ENCODE measurements around the gene GABARAP. TPM values are rescaled to one million over a fixed set of nuclear protein-coding genes. Genes with fewer than 3 reads are reported as not detected.
A peak's percentile ranks its signal among the peaks of the same experiment; 100 is the strongest.

GABARAP gene
- total RNA-seq, 1 donor from 2014 or later, result 418 TPM

DNA sequence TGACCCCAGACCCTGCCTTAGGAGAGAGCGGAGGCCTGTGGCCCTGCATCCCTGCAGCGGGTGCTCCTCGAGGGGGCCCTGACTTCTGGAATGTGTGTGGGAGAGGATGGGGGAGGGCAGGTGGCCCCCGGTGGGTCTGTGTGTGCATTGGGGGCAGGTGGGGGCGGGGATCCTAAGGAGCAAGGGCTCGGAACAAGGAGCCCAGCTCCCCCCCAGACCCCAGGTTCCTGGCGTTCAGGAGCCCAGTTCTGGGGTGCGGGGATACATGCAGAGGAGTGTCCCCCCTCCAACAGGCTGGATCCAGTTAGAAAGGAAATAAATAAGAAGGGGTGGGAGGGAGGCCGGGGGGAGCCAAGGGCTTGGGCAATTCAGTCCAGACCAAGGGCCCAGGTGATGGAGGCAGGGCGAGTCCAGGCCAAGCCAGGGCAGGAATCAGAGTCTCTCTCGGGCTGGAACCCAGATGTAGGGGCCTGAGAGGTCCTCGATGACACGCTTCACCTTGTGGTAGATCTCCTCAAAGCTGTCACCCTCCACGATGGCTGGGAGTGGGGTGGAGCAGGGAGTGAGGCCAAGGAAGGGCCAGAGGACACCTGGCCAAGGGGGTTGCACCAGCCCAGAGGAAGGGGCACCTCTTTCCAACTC lies 51.9 kb downstream of the GABARAP start:
- Mint-ChIP-seq H3K27ac (ENCODE audit: unreplicated experiment) (no peak overlapping the region), H3K4me3 (ENCODE audit: unreplicated experiment) (no peak overlapping the region), H3K27me3 (ENCODE audit: unreplicated experiment) (peaks cover 11% of the 10 kb centered on the region), H3K9me3 (ENCODE audit: unreplicated experiment) (no peaks in the 10 kb centered on the region), H3K36me3 (ENCODE audit: low read depth, unreplicated experiment) (peaks cover 22% of the 10 kb centered on the region), H3K4me1 (ENCODE audit: unreplicated experiment) (peaks cover 3% of the 10 kb centered on the region)
- DNase-seq (ENCODE audit: low spot score), result no peak
- TF ChIP-seq, protein P1, sequence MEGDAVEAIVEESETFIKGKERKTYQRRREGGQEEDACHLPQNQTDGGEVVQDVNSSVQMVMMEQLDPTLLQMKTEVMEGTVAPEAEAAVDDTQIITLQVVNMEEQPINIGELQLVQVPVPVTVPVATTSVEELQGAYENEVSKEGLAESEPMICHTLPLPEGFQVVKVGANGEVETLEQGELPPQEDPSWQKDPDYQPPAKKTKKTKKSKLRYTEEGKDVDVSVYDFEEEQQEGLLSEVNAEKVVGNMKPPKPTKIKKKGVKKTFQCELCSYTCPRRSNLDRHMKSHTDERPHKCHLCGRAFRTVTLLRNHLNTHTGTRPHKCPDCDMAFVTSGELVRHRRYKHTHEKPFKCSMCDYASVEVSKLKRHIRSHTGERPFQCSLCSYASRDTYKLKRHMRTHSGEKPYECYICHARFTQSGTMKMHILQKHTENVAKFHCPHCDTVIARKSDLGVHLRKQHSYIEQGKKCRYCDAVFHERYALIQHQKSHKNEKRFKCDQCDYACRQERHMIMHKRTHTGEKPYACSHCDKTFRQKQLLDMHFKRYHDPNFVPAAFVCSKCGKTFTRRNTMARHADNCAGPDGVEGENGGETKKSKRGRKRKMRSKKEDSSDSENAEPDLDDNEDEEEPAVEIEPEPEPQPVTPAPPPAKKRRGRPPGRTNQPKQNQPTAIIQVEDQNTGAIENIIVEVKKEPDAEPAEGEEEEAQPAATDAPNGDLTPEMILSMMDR (IDR thresholded peaks at IDR 0.05; ENCODE audit: unreplicated experiment), result no peak

Small RNA genes within 50 kb of the gene (microRNA-seq; reads per million reads assigned to microRNA genes)
- gene MIR324 (ENCODE audit: unreplicated experiment), result 1,956 reads per million, percentile 95 among the genes with 10 or more reads in this experiment

Other genes with a start within 250 kb of the GABARAP start
- not detected for gene ALOX12, start 246.4 kb downstream of the GABARAP start, total RNA-seq (ENCODE audit: unreplicated experiment)
- 249 TPM for gene RNASEK, start 229.8 kb downstream of the GABARAP start, total RNA-seq (ENCODE audit: unreplicated experiment)
- 271 TPM for gene BCL6B, start 219.4 kb downstream of the GABARAP start, total RNA-seq (ENCODE audit: unreplicated experiment)
- 25.8 TPM for gene SLC16A13, start 206.4 kb downstream of the GABARAP start, total RNA-seq (ENCODE audit: unreplicated experiment)
- 0.33 TPM for gene SLC16A11, start 198.4 kb downstream of the GABARAP start, total RNA-seq (ENCODE audit: unreplicated experiment)
- 30.4 TPM for gene CLEC10A, start 162.2 kb downstream of the GABARAP start, total RNA-seq (ENCODE audit: unreplicated experiment)
- gene ASGR2, start 127.6 kb downstream of the GABARAP start, total RNA-seq (ENCODE audit: unreplicated experiment), result 0.41 TPM
- gene ASGR1, start 63.1 kb downstream of the GABARAP start, total RNA-seq (ENCODE audit: unreplicated experiment), result 23.9 TPM
- gene DLG4, start 22.6 kb downstream of the GABARAP start, total RNA-seq (ENCODE audit: unreplicated experiment), result 44.3 TPM
- gene ACADVL, start 22.5 kb downstream of the GABARAP start, total RNA-seq (ENCODE audit: unreplicated experiment), result 281 TPM
- gene DVL2, start 7.9 kb downstream of the GABARAP start, total RNA-seq (ENCODE audit: unreplicated experiment), result 58.2 TPM
- gene PHF23, start 3.0 kb downstream of the GABARAP start, total RNA-seq (ENCODE audit: unreplicated experiment), result 80.9 TPM
- 148 TPM for gene CTDNEP1, start 9.3 kb upstream of the GABARAP start, total RNA-seq (ENCODE audit: unreplicated experiment)
- 36.9 TPM for gene ELP5, start 9.8 kb upstream of the GABARAP start, total RNA-seq (ENCODE audit: unreplicated experiment)
- 65.7 TPM for gene CLDN7, start 20.0 kb upstream of the GABARAP start, total RNA-seq (ENCODE audit: unreplicated experiment)
- 2.2 TPM for gene SLC2A4, start 39.3 kb upstream of the GABARAP start, total RNA-seq (ENCODE audit: unreplicated experiment)
- 14.6 TPM for gene YBX2, start 52.2 kb upstream of the GABARAP start, total RNA-seq (ENCODE audit: unreplicated experiment)
- 362 TPM for gene EIF5A, start 65.2 kb upstream of the GABARAP start, total RNA-seq (ENCODE audit: unreplicated experiment)
- 56.8 TPM for gene GPS2, start 72.9 kb upstream of the GABARAP start, total RNA-seq (ENCODE audit: unreplicated experiment)
- 55.7 TPM for gene NEURL4, start 86.9 kb upstream of the GABARAP start, total RNA-seq (ENCODE audit: unreplicated experiment)
- 5.5 TPM for gene ACAP1, start 94.1 kb upstream of the GABARAP start, total RNA-seq (ENCODE audit: unreplicated experiment)
- gene KCTD11, start 109.7 kb upstream of the GABARAP start, total RNA-seq (ENCODE audit: unreplicated experiment), result 4.8 TPM
- not detected for gene TMEM95, start 112.7 kb upstream of the GABARAP start, total RNA-seq (ENCODE audit: unreplicated experiment)
- gene TNK1, start 138.6 kb upstream of the GABARAP start, total RNA-seq (ENCODE audit: unreplicated experiment), result 1.7 TPM
- gene PLSCR3, start 152.1 kb upstream of the GABARAP start, total RNA-seq (ENCODE audit: unreplicated experiment), result 74.2 TPM
- gene TMEM256, start 161.6 kb upstream of the GABARAP start, total RNA-seq (ENCODE audit: unreplicated experiment), result 94.7 TPM
- 54.8 TPM for gene NLGN2, start 165.4 kb upstream of the GABARAP start, total RNA-seq (ENCODE audit: unreplicated experiment)
- gene SPEM1, start 177.9 kb upstream of the GABARAP start, total RNA-seq (ENCODE audit: unreplicated experiment), result 0.38 TPM
- gene SPEM2, start 183.2 kb upstream of the GABARAP start, total RNA-seq (ENCODE audit: unreplicated experiment), result 0.15 TPM
- not detected for gene SPEM3, start 186.4 kb upstream of the GABARAP start, total RNA-seq (ENCODE audit: unreplicated experiment)
- 6.1 TPM for gene TMEM102, start 193.0 kb upstream of the GABARAP start, total RNA-seq (ENCODE audit: unreplicated experiment)
- 19.7 TPM for gene FGF11, start 197.1 kb upstream of the GABARAP start, total RNA-seq (ENCODE audit: unreplicated experiment)
- 11.8 TPM for gene CHRNB1, start 202.6 kb upstream of the GABARAP start, total RNA-seq (ENCODE audit: unreplicated experiment)
- 21.5 TPM for gene ZBTB4, start 237.2 kb upstream of the GABARAP start, total RNA-seq (ENCODE audit: unreplicated experiment)
- not detected for gene SLC35G6, start 239.0 kb upstream of the GABARAP start, total RNA-seq (ENCODE audit: unreplicated experiment)
- gene POLR2A, start 241.9 kb upstream of the GABARAP start, total RNA-seq (ENCODE audit: unreplicated experiment), result 198 TPM

Data from endothelial cell (in vitro differentiated cells).